Calu3 (cell line): ENCODE data around the gene KCND2. TPM values are rescaled to one million over a fixed set of nuclear protein-coding genes. Genes with fewer than 3 reads are reported as not detected.

ENCODE experiments used
- BruUV-seq: library from RNA; stranded (reverse); fragments of 400-500 nt; replicated peaks from 2 replicates; lab custom pipeline; 2021; lab: Mats Ljungman, UMichigan
- CTCF ChIA-PET: fragments of 300-600 bp; sonication (Branson Sonifier 250); formaldehyde crosslinking; loops from one replicate; lab custom pipeline; 2022; ENCODE audit warnings: antibody characterized with exemption; lab: Charles Lee
- DNase-seq: peaks from one replicate; pipeline ENCODE4 v3.0.0; 2022
- H3K27ac Mint-ChIP-seq: one replicate; pipeline ENCODE4 v1.8.0; 2022; ENCODE audit warnings: mixed read lengths; ENCODE audit not compliant: unreplicated experiment
- H3K27me3 Mint-ChIP-seq: one replicate; pipeline ENCODE4 v1.8.0; 2022; ENCODE audit warnings: mixed read lengths; ENCODE audit not compliant: unreplicated experiment
- H3K36me3 Mint-ChIP-seq: one replicate; pipeline ENCODE4 v1.8.0; 2022; ENCODE audit warnings: mild to moderate bottlenecking, moderate library complexity, mixed read lengths; ENCODE audit not compliant: insufficient read depth, unreplicated experiment
- H3K4me1 Mint-ChIP-seq: one replicate; pipeline ENCODE4 v1.8.0; 2022; ENCODE audit warnings: mild to moderate bottlenecking, low read depth, mixed read lengths; ENCODE audit not compliant: unreplicated experiment
- H3K4me3 Mint-ChIP-seq: one replicate; pipeline ENCODE4 v1.8.0; 2022; ENCODE audit warnings: mild to moderate bottlenecking, low read depth, moderate library complexity, mixed read lengths; ENCODE audit not compliant: unreplicated experiment
- H3K9me3 Mint-ChIP-seq: one replicate; pipeline ENCODE4 v1.8.0; 2022; ENCODE audit warnings: low read depth, mixed read lengths; ENCODE audit not compliant: unreplicated experiment
- intact Hi-C: fragments of 100-400 bp; cut with micrococcal nuclease; formaldehyde crosslinking; loops from one replicate; pipeline ENCODE4 v1.10.0; 2022; ENCODE audit not compliant: unreplicated experiment
- total RNA-seq: library from RNA; stranded (reverse); gene quantifications from 2 replicates; pipeline ENCODE4 v1.2.3, GENCODE V29; 2022
- TF ChIP-seq, protein P1 (sequence below): fragments of 200-600 bp; IDR thresholded peaks from one replicate; pipeline ENCODE4 v1.8.0; 2022; ENCODE audit warnings: antibody characterized with exemption; ENCODE audit not compliant: unreplicated experiment

KCND2 gene
- total RNA-seq, 1 experiment from 2014 or later, result 1.2 TPM

DNA sequence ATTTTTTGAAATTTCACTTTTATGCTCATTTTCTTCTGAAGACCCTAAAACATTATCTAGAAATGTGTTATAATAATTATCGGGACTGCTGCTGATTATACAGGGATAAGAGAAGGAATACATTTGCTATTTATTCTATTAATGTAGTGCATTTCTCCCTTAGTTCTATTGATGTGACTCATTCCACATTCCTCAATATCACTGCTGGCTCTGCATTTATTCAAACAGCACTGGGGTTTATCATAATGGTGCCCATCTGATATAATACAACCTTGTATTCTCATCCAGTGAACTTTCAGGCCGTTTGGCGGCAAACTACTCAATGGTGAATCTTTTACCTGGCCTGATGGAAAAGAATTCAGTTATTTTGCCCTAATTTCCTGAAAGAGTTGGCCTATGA, 7.8 kb downstream of the KCND2 start:
- DNase-seq, result no peak
- TF ChIP-seq, protein P1, sequence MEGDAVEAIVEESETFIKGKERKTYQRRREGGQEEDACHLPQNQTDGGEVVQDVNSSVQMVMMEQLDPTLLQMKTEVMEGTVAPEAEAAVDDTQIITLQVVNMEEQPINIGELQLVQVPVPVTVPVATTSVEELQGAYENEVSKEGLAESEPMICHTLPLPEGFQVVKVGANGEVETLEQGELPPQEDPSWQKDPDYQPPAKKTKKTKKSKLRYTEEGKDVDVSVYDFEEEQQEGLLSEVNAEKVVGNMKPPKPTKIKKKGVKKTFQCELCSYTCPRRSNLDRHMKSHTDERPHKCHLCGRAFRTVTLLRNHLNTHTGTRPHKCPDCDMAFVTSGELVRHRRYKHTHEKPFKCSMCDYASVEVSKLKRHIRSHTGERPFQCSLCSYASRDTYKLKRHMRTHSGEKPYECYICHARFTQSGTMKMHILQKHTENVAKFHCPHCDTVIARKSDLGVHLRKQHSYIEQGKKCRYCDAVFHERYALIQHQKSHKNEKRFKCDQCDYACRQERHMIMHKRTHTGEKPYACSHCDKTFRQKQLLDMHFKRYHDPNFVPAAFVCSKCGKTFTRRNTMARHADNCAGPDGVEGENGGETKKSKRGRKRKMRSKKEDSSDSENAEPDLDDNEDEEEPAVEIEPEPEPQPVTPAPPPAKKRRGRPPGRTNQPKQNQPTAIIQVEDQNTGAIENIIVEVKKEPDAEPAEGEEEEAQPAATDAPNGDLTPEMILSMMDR, result no peak
- Mint-ChIP-seq H3K9me3 (no peaks in the 10 kb centered on the region), H3K27ac (no peak overlapping the region), H3K4me3 (no peak overlapping the region), H3K4me1 (peaks cover 8% of the 10 kb centered on the region), H3K27me3 (no peaks in the 10 kb centered on the region), H3K36me3 (no peaks in the 10 kb centered on the region)
- intact Hi-C loops, result no loop called here
- CTCF ChIA-PET, result interaction anchor here (0.6 kb wide), 1 partner anchor 591 kb away, joined by 6 read pairs; no protein-coding TSS in a partner anchor
- no TSS peak for BruUV-seq

DNA sequence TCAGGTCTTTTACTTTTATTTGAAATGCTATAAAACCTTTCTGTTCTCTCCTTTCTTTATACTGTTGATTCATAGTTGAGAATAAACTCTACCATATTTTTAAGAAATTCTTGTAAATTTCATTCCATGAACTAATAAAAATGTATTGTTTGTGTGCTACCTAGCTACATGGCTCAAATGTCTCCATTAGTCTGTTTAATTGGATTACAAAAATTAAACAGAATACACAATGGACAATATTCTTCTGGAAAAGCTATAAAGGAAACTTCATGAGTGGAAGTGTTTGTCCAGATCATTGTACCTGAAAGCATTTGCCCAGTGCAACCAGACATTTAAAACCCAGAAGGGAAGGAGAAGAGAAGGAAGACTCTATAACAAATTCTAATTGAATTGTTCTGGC, 20.1 kb downstream of the KCND2 start:
- Mint-ChIP-seq H3K4me3 (no peak overlapping the region), H3K27me3 (no peaks in the 10 kb centered on the region), H3K4me1 (peaks cover 3% of the 10 kb centered on the region), H3K9me3 (peaks cover 2% of the 10 kb centered on the region), H3K36me3 (no peaks in the 10 kb centered on the region), H3K27ac (no peak overlapping the region)
- no TSS peak for BruUV-seq
- intact Hi-C loops, result no loop called here
- TF ChIP-seq, protein P1, result no peak
- CTCF ChIA-PET, result no interaction called here
- DNase-seq, result no peak

DNA sequence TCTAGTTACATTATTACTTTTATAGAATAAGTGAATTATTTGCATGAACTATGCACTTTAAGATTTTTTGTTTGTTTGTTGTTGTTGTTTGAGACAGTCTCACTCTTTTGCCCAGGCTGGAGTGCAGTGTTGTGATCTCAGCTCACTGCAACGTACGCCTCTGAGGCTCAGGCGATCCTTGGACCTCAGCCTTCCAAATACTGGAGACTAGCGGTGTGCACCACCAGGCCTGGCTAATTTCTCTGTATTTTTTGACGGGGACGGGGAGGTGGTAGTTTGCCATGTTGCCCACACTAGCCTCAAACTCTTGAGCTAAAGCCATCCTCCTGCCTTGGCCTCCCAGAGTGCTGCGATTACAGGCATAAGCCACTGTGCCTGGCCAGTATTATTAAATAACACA, 29.2 kb downstream of the KCND2 start:
- no peaks in the 10 kb centered on the region for H3K4me1 Mint-ChIP-seq
- H3K36me3 Mint-ChIP-seq, result no peaks in the 10 kb centered on the region
- H3K4me3 Mint-ChIP-seq, result no peak overlapping the region
- no TSS peak for BruUV-seq
- CTCF ChIA-PET, result no interaction called here
- TF ChIP-seq, protein P1, result no peak
- H3K27me3 Mint-ChIP-seq, result no peaks in the 10 kb centered on the region
- DNase-seq, result no peak
- H3K9me3 Mint-ChIP-seq, result no peaks in the 10 kb centered on the region
- H3K27ac Mint-ChIP-seq, result no peak overlapping the region
- intact Hi-C loops, result no loop called here

DNA sequence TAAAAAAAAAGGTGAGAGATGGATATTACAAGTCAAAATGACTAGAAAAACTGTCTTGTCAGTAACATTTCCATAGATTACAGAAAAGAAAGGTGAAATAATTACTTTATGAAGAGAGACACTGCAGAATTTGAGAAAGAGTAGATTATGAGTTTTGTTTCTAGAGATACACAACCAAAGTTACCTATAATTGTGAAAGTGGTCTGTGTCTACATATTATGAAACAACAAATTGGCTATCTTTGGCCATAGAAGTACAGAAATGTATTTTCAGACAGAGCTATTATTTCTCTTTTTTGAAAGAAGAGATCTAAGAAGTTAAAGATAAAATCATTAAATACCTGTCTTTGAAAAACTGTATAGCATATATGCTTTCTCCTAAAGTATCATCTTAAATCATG, 30.1 kb downstream of the KCND2 start:
- TF ChIP-seq, protein P1, result no peak
- intact Hi-C loops, result no loop called here
- H3K36me3 Mint-ChIP-seq, result no peaks in the 10 kb centered on the region
- H3K27me3 Mint-ChIP-seq, result no peaks in the 10 kb centered on the region
- no peaks in the 10 kb centered on the region for H3K9me3 Mint-ChIP-seq
- CTCF ChIA-PET, result no interaction called here
- H3K27ac Mint-ChIP-seq, result no peak overlapping the region
- DNase-seq, result no peak
- H3K4me3 Mint-ChIP-seq, result no peak overlapping the region
- H3K4me1 Mint-ChIP-seq, result no peaks in the 10 kb centered on the region
- BruUV-seq, result no TSS peak

DNA sequence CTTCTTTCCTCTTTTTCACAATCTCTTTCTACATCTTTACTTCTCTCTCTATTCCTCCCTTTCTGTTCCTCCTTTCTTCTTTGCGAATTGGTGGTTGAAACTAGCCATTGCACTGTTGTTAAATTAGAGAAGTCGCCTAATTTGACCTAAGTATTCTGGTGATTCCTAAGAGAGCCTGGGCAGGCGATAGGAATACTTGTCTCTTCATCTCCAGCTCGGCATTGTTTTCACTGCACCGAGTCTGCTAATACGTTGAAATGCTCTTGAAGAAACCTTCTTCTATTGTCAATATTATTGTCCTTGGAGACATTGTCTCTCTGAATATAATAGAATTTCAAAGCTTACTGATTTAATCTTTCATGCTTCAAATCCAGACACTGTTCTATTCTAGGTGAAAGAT, 31.7 kb downstream of the KCND2 start:
- no peak overlapping the region for H3K27ac Mint-ChIP-seq
- H3K9me3 Mint-ChIP-seq, result no peaks in the 10 kb centered on the region
- no peaks in the 10 kb centered on the region for H3K4me1 Mint-ChIP-seq
- no peaks in the 10 kb centered on the region for H3K27me3 Mint-ChIP-seq
- TF ChIP-seq, protein P1, result no peak
- no peak for DNase-seq
- no TSS peak for BruUV-seq
- CTCF ChIA-PET, result no interaction called here
- no peaks in the 10 kb centered on the region for H3K36me3 Mint-ChIP-seq
- intact Hi-C loops, result no loop called here
- H3K4me3 Mint-ChIP-seq, result no peak overlapping the region
